OCI-LY1 (cell line): ENCODE results near the gene GALNTL6.

ENCODE experiments used
- H2AFZ ChIP-seq: fragments of 200-600 bp; sonication (generic), shearing (Covaris generic); 2 replicates; pipeline ENCODE4 v1.6.0; 2014; ENCODE audit warnings: antibody characterized with exemption, mild to moderate bottlenecking, low read length
- H3F3A ChIP-seq: fragments of 200-600 bp; sonication (generic), shearing (Covaris generic); 2 replicates; pipeline ENCODE4 v1.6.0; 2014; ENCODE audit warnings: mild to moderate bottlenecking, antibody characterized with exemption, low read length, moderate library complexity; ENCODE audit not compliant: insufficient read depth
- H3K27ac ChIP-seq: fragments of 200-600 bp; sonication (generic); 2 replicates; pipeline ENCODE4 v1.5.1; 2014; ENCODE audit warnings: low read length, mixed run types, mild to moderate bottlenecking, low read depth; ENCODE audit not compliant: poor library complexity, severe bottlenecking
- H3K27me3 ChIP-seq: fragments of 200-600 bp; sonication (generic); 2 replicates; pipeline ENCODE4 v1.6.0; 2014; ENCODE audit warnings: antibody characterized with exemption, mild to moderate bottlenecking, low read length, moderate library complexity; ENCODE audit not compliant: insufficient read depth
- H3K36me3 ChIP-seq: fragments of 200-600 bp; sonication (generic); 2 replicates; pipeline ENCODE4 v1.6.1; 2014; ENCODE audit warnings: mild to moderate bottlenecking, antibody characterized with exemption, low read length, moderate library complexity, mixed read lengths; ENCODE audit not compliant: insufficient read depth
- H3K4me1 ChIP-seq: fragments of 200-600 bp; sonication (generic); 2 replicates; pipeline ENCODE4 v1.5.1; 2014; ENCODE audit warnings: mild to moderate bottlenecking, low read length, moderate library complexity; ENCODE audit not compliant: insufficient read depth, severe bottlenecking
- H3K4me2 ChIP-seq: fragments of 200-600 bp; sonication (generic), shearing (Covaris generic); 2 replicates; pipeline ENCODE4 v1.6.1; 2014; ENCODE audit warnings: low read length
- H3K4me3 ChIP-seq: fragments of 200-600 bp; sonication (generic); 2 replicates; pipeline ENCODE4 v1.5.1; 2014; ENCODE audit warnings: low read length, low read depth, mild to moderate bottlenecking, mixed read lengths; ENCODE audit not compliant: poor library complexity, severe bottlenecking
- H3K79me2 ChIP-seq: fragments of 200-600 bp; shearing (Covaris generic); 2 replicates; pipeline ENCODE4 v1.6.1; 2016; ENCODE audit warnings: mixed run types, low read length, mixed read lengths; ENCODE audit not compliant: insufficient read depth
- H3K9ac ChIP-seq: fragments of 200-600 bp; sonication (generic), shearing (Covaris generic); 2 replicates; pipeline ENCODE4 v1.6.1; 2014; ENCODE audit warnings: mild to moderate bottlenecking, low read length, mixed read lengths
- H3K9me2 ChIP-seq: fragments of 200-600 bp; sonication (generic), shearing (Covaris generic); 2 replicates; pipeline ENCODE4 v1.6.1; 2014; ENCODE audit warnings: low read depth, mild to moderate bottlenecking, low read length, mixed read lengths
- H3K9me3 ChIP-seq: fragments of 200-600 bp; shearing (Covaris generic); 2 replicates; pipeline ENCODE4 v1.6.1; 2014; ENCODE audit warnings: low read length, mixed read lengths
- H4K20me1 ChIP-seq: fragments of 200-600 bp; sonication (generic), shearing (Covaris generic); 2 replicates; pipeline ENCODE4 v1.6.0; 2016; ENCODE audit warnings: mild to moderate bottlenecking, low read length; ENCODE audit not compliant: insufficient read depth
- CTCF ChIP-seq: fragments of 200-600 bp; sonication (generic), shearing (Covaris generic); IDR thresholded peaks from 2 replicates; pipeline ENCODE4 v1.5.1; 2017; ENCODE audit warnings: mild to moderate bottlenecking, antibody characterized with exemption, low read length, moderate library complexity, mixed read lengths
- EZH2 ChIP-seq: fragments of 200-600 bp; sonication (generic), shearing (Covaris generic); IDR thresholded peaks from 2 replicates; pipeline ENCODE4 v1.8.0; 2017; ENCODE audit warnings: borderline replicate concordance, mixed run types, mild to moderate bottlenecking, antibody characterized with exemption, low read length, moderate library complexity, mixed read lengths

Gene GALNTL6

GRCh38 chr4:172919269-172919668 is 1106.1 kb downstream of the GALNTL6 start:
- no peak overlapping the region for H3K4me2 ChIP-seq
- no peak overlapping the region for H2AFZ ChIP-seq
- no peak overlapping the region for H3K4me3 ChIP-seq
- H3F3A ChIP-seq, result no peaks in the 10 kb centered on the region
- H3K9me2 ChIP-seq, result no peaks in the 10 kb centered on the region
- no peaks in the 10 kb centered on the region for H3K36me3 ChIP-seq
- no peaks in the 10 kb centered on the region for H3K4me1 ChIP-seq
- H4K20me1 ChIP-seq, result no peaks in the 10 kb centered on the region
- H3K27ac ChIP-seq, result no peak overlapping the region
- H3K9ac ChIP-seq, result no peak overlapping the region
- no peaks in the 10 kb centered on the region for H3K27me3 ChIP-seq
- no peak for TF ChIP-seq EZH2
- TF ChIP-seq CTCF, result no peak
- H3K79me2 ChIP-seq, result no peaks in the 10 kb centered on the region
- no peaks in the 10 kb centered on the region for H3K9me3 ChIP-seq

DNA sequence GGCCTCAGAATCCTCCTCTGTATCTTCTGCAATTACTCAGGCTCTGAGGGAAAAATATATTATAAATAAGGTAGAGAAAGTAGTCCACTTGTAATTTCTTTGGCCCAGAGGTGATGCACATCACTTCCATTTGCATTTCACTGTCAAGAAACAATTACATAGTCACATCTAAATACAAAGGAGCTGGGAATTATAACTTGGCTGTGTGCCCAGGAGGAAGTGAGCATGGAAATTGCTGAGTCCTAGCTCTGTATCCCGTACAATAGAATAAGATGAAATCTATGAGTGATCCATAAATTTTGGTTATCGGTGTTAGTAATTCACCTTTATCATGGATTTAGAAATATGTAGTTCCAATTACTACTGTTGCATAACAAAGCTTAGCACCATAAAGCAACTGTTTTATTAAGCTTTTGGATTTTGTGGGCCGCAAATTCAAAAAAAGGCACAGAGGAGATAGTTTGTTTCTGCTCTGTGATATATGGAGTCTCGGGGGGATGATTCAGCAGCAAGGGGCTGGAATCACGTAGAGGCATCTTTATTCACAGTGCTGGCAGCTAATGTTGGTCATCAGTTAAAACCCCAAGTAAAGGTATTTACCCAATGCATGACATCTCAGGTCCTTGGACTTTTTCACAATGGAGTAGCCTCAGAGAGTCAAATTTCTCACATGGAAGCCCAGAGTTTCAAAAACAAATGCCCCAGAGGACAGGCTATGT is 1114.1 kb downstream of the GALNTL6 start:
- TF ChIP-seq CTCF (no peak), EZH2 (no peak)
- H2AFZ ChIP-seq, result no peak overlapping the region
- no peaks in the 10 kb centered on the region for H3K79me2 ChIP-seq
- no peaks in the 10 kb centered on the region for H3K9me3 ChIP-seq
- no peak overlapping the region for H3K9ac ChIP-seq
- H3K4me1 ChIP-seq, result no peaks in the 10 kb centered on the region
- no peak overlapping the region for H3K4me3 ChIP-seq
- no peaks in the 10 kb centered on the region for H3K9me2 ChIP-seq
- H3K36me3 ChIP-seq, result no peaks in the 10 kb centered on the region
- H4K20me1 ChIP-seq, result no peaks in the 10 kb centered on the region
- H3K27ac ChIP-seq, result no peak overlapping the region
- no peaks in the 10 kb centered on the region for H3K27me3 ChIP-seq
- H3F3A ChIP-seq, result no peaks in the 10 kb centered on the region
- no peak overlapping the region for H3K4me2 ChIP-seq

DNA sequence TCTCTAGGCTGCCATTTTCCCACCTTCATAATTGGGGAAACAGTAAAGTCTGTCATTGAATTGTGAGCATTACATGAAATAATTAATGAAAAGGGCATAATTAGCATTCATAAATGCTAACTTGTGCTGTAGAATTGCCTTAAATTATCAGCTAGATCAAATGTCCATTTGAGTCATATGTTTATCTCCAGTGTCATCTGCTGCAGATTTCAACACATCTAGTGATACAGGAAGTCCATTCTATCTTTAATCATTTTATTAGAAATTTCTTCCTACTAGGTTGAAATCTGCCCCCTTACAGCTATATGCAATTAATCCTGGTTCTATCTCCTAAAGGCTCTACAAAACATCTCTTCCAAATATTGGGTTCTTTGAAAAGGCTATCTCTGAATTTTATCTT is 1115.1 kb downstream of the GALNTL6 start:
- Histone ChIP-seq H3K9ac (no peak overlapping the region), H3K9me2 (no peaks in the 10 kb centered on the region), H3F3A (no peaks in the 10 kb centered on the region), H3K27ac (no peak overlapping the region), H3K36me3 (no peaks in the 10 kb centered on the region), H3K9me3 (no peaks in the 10 kb centered on the region), H2AFZ (no peak overlapping the region), H4K20me1 (no peaks in the 10 kb centered on the region), H3K27me3 (no peaks in the 10 kb centered on the region), H3K4me1 (no peaks in the 10 kb centered on the region), H3K4me3 (no peak overlapping the region), H3K4me2 (no peak overlapping the region), H3K79me2 (no peaks in the 10 kb centered on the region)
- TF ChIP-seq EZH2 (no peak), CTCF (no peak)
